Medulla oblongata (tissue), 1 donor: ENCODE data around the gene TRAF4.
"Not testable (repeated sequence)": the region's sequence is repeated elsewhere in the genome, so short reads cannot be mapped to it uniquely, and the experiment has no call there.

Experiments used
- DNase-seq: peaks from one replicate; pipeline ENCODE4 v3.0.0-alpha.2; 2015; ENCODE audit errors: extremely low spot score

The TRAF4 gene

DNA sequence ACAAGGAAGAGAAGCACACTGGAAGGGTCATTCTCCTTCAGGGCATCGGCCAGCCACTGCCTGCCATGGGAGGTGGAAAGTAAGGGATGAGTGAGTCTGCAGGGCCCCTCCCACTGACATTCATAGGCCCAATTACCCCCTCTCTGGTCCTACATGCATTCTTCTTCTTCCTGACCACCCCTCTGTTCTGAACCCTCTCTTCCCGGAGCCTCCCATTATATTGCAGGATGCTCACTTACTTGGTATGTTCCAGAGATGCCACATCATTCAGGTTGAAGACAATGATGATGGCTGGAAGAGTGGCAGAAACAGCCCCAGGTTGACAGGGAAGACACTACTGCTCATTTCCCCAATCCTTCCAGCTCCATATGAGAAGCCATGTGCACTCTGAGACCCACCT, 28.6 kb upstream of the TRAF4 start:
- DNase-seq = no peak

DNA sequence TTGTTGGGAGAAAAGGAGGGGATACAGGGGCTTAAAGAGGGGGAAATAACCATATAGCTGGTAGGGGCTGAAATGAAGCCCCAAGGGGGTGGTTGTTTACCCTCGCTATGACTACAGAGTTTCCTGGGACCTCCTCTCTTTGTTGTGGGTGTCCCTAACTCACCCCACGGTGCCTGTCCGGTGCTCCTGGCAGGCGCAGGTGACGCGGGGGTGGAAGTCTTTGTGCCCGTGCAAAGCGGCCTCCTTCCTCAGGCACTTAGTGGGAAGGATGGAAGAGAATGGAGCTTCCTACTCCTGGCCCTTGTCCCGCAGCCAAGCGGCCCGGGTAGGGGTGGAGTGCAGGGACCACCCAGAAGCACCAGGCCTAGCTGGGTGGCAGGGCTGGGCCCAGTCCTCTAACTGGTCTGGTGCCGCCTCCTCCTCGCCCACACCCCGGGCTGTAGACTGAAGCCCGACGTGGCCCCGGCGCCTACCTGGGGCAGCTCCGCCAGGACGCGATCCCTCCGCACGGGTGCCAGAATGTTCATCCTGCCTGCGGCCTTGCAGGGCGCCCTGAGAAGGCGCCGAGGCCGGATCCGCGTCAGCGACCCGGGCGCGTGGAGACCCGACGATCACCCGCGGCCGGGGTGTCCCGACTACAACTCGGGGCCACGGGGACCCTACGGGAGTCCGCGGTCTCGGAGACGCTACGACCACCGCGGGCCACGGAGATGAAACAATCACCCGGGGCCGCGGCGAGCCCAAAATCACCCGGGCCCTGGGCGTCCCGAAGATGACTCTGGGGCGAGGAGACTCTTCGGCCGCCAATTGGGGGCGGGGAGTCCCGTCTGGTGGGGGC, 26.9 kb upstream of the TRAF4 start:
- DNase-seq = no peak

DNA sequence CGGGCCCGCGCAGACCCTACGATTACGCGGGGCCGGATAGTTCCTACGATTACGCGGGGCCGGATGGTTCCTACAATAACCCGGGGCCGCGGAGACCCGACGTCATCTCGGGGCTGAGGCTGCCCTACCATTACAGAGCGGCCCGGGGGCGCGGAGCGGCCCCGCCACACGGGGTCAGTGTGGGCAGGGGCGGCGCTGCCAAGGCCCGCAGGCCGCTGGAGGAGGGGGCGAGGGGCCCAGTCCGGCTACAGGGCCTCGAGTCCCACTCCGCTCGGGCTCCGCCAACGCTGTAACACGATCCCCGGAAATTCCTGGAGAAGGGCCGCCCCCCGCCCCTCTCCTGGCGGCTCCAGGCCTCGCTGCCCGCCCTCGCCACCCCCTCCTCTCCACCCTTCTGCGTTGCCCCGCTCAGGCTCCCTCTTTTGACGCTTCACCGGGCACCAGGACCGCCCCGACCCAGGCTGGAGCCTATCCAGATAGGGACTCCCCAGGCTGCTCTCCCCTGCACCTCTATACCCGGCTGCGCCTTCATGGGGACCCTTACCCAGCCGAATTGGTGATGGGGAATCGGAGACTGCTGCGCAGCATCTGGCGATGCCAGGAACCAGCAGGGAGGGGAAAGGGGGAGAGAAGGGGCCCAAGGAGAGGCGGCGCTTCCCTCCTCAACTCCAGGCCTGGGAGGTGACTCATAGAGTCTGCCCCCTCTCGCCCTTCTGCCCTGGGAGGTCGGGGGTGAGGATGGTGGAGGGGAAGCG, 26.1 kb upstream of the TRAF4 start, which contains the start of gene RAB34:
Gene RAB34, minus strand, starts transcription at position 291 of the 755 bp plus-strand sequence. CDS start 602 bp downstream, outside the sequence.
- DNase-seq = peak; percentile 52

DNA sequence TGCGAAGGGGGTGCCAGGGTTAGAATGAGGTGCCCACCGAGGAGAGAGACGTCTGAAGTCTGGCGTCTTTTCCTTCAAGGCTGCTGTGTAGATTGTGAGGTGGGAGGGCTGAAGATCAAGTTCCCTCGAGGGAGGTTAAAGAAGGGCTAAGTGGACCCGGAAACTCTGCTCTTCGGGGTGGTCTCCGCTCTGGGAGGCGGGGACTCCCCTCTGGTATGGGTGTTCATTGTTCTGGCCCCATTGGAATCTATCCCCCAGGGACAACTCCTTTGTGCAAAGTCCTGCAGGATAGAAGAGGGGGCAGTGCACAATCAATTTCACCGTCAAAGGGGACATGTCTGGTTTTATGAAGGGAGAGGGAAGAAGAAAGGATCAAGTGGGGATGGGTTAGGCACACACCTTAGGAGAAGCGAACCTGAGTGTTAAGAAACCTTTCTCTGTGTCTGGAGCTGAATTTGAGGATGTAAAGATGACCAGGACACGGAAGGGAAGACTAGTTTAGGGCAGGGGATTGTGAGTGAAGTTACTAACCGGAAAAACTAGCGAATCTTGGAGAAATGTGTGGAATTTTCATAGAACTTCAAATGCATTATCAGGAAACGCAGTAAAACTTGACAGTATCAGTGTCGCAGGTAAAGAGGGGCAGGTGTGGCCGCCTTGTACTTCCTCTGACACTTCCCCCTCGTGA, 25.3 kb upstream of the TRAF4 start:
- DNase-seq = no peak

DNA sequence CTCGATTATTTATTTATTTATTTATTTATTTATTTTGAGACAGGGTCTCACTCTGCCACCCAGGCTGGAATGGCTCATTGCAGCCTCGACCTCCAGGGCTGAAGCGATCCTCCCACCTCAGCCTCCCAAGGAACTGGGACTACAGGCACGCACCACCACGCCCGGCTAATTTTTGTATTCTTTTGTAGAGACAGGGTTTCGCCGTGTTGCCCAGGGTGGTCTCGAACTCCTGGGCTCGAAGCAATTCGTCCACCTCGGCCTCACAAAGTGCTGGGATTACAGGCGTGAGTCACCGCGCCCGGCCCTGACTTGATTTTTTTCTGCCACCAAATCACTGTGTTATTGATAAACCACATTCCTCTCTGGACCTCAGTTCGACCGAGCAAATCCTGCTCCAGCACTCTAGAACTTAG, 24.8 kb upstream of the TRAF4 start:
- no peak for DNase-seq

DNA sequence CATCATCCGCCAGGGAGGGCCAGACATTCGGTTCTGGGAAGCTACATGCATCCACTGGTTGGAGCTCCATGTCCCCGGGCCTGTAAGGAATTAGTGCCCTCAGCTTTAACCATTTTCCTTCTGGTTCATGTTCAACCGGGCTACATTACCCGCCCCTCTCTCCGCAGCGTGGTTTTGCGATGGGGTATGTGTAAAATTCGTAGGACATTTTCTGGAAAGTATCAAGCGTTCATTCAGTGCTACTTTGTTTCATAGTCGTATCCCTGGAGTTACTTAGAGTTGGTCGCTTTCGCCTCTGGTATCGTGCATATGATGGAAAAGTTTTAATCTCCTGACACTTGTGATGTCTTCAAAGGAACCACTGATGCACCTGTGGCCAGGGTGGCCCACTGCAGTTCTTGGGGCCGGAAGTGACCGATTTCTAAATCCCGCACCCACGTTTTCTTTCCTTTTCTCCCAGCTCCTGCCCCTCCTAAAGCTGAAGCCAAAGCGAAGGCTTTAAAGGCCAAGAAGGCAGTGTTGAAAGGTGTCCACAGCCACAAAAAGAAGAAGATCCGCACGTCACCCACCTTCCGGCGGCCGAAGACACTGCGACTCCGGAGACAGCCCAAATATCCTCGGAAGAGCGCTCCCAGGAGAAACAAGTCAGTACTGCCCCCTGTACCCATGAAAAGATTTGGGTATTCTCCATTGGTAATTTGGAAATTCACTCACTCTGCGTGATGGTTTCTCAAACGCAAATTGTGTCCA, 23.4 kb upstream of the TRAF4 start:
- DNase-seq = no peak

DNA sequence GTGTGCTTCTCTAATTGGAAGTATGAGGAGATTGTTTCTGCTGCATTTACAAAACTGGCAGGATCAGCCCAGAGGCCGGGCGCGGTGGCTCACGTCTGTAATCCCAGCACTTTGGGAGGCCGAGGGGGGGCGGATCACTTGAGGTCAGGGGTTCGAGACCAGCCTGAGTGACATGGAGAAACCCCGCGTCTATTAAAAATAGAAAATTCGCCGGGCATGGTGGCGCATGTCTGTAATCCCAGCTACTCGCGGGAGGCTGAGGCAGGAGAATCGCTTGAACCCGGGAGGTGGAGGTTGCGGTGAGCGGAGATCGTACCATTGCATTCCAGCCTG, 22.8 kb upstream of the TRAF4 start:
- not testable (repeated sequence) for DNase-seq

DNA sequence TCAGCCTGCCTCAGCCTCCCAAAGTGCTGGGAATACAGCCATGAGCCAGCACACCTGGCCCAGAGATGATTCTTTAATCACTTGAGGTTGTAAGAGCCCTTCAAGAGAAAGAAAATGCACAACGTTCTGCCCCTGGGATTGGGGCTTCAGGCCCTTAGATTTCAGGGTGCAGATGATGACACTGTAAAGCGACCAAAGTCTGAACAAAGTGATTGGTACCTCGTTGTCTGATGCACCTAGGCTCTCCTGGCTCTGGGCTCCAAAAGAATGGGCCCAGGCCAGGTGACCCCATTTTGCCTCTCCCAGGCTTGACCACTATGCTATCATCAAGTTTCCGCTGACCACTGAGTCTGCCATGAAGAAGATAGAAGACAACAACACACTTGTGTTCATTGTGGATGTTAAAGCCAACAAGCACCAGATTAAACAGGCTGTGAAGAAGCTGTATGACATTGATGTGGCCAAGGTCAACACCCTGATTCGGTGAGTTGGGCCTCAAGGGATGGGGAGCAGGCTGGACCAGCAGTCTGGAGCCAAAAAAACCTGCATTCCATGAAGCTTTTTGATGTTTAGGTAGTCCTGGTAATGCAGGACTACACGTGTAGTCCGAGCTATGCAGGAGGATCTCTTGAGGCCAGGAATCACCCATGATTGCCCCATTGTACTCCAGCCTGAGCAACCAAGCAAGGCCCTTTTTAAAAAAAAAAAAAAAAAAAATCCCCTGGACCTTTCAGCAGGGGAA, 21.2 kb upstream of the TRAF4 start:
- DNase-seq = no peak

DNA sequence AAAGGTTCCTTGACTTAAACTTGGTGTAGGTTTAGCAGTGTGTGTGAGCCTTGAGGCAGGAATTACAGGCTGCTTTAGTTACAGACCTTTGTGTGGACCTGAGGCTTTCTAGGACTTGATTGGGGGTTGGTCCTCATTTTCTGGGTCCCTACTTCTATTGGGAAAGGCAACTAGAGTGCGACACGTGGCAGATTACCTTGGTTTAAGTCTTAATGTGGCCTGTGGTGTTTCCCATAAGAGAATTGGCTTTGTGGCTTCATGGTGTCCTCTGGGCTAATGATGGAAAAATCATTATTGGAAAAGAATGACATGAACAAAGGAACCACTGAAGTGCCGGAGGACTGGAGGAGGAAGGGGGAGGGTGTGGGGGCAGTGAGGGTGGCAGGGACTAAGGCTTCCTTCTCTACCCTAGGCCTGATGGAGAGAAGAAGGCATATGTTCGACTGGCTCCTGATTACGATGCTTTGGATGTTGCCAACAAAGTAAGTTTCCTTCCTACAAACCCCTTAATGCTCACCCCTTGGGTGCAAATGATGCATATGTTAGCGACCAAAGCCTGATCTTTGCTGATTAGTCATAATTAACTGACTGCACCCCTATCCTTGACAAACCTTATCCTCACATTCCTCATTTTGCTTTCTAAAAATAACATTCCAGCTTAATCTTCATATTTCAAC, 20.5 kb upstream of the TRAF4 start:
- no peak for DNase-seq

DNA sequence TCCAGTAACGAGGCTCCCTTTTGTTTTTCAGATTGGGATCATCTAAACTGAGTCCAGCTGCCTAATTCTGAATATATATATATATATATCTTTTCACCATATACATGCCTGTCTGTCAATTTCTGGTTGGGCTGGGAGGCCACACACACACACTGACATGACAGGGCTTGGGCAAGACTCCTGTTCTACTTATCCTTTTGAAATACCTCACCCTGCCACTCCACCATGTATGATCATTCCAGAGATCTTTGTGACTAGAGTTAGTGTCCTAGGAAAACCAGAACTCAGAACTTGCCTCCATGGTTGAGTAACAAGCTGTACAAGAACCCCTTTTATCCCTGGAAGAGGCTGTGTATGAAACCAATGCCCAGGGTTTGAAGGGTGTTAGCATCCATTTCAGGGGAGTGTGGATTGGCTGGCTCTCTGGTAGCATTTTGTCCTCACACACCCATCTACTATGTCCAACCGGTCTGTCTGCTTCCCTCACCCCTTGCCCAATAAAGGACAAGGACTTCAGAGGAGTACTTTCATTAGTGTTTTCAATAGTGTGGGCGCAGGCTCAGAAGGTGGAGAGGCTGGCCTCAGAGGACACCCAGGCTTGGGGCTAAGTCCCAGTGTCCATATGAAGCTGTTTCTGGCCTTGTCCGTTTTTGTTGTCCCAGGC, 19.8 kb upstream of the TRAF4 start:
- not testable (repeated sequence) for DNase-seq

DNA sequence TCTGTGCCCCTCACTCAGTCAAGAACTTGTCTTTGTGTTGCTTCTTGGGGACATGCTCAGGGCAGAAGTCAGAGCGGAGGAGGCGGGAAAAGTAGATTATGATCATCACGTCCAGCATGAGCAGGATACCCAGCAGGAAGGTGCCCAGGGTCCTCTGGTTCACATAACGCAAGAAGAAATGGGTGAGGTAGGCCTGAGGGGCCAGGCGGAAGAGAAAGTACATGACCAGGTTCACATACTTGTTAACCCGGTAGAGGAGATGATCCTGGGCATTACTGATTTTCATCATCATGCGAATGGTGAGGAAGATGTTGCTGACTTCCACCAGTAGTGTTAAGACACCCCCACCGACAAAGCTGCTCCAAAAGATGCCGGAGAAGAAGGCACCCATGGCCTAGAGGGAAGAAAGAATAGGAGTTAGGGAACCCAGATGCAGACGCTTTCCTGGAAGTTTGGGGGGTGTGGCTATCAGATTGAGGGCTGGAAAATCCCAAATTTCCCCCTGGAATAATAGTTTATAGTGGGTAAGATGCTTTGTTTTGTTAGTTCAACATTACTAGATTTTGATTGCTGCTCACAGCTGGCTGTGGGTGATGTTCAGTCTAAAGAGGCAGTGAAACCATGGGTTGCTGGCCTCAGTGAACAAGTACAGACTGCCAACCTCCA, 19.2 kb upstream of the TRAF4 start:
- no peak for DNase-seq

DNA sequence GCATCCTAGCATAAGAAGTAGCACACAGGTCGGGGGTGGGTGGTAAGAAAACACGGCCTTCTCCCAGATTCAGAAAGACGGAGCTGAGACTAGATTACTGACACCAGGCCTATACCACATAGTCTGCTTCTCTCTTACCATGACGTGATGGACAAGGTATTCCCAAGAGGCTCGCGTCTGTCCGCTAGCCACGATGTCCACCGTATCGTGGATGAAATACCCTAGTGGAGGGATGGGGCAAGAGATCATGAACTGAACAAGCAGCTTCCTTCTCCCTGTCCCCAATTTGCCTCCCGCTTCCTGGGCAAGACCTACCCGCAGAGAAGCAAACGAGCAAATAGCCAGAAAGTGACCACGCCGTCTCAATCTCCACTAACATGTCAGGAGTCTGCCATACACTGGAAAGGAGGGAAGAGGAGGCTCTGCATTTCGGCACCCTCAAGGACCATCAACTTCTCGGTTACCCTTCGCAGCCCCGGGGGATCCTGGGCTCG, 18.6 kb upstream of the TRAF4 start:
- no peak for DNase-seq

DNA sequence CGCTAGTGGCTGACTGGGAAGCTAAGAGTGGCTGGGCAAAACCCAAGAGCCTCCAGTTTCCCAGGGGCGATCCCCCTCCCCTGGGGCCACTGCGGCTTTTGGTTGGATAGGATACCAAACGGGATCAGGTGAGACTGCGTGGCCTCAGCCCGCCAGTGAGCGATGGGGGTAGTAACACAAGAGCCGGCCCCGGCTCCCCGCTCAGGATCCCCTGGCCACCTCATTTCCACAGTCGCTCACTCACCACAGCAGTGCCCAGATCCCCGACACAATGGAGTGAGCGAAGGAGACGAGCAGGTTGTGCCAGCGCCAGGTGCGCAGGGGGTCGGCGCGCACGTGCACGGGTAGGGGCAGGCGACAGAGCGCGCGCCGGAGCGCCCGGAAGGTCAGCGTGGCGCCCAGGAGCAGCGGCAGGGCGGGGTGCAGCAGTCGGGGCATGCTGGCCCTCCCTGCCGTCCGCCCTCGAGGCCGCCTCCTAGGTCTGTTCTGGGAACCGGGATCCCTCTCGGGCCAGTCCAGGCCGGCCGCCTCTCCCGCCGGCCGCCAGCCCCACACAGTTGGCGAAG, 18.1 kb upstream of the TRAF4 start:
- DNase-seq = no peak

DNA sequence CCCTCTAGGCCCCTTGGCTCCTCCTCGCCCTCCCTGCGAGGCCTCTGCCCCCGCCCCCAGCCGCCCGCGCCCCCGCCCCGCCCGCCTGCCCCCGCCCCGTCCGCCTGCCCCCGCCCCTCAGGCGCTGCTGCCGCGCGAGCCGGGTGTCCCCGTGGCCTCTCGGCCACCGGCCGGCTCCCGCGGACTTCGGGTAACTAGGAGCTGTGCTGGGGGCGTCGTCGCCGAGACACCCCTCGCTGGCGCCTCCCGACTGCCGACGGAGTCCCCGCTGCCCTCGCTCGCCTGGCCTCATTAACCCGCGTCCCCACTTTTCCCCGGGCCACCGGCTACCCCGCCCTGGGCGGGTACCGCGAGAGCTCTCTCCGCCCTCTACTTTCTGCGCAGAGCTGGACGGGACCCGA, 17.6 kb upstream of the TRAF4 start, which contains the start of gene TLCD1:
Gene TLCD1, minus strand, starts transcription at position 8 of the 401 bp plus-strand sequence. CDS start 136 bp downstream, outside the sequence.
- DNase-seq = peak; percentile 61

DNA sequence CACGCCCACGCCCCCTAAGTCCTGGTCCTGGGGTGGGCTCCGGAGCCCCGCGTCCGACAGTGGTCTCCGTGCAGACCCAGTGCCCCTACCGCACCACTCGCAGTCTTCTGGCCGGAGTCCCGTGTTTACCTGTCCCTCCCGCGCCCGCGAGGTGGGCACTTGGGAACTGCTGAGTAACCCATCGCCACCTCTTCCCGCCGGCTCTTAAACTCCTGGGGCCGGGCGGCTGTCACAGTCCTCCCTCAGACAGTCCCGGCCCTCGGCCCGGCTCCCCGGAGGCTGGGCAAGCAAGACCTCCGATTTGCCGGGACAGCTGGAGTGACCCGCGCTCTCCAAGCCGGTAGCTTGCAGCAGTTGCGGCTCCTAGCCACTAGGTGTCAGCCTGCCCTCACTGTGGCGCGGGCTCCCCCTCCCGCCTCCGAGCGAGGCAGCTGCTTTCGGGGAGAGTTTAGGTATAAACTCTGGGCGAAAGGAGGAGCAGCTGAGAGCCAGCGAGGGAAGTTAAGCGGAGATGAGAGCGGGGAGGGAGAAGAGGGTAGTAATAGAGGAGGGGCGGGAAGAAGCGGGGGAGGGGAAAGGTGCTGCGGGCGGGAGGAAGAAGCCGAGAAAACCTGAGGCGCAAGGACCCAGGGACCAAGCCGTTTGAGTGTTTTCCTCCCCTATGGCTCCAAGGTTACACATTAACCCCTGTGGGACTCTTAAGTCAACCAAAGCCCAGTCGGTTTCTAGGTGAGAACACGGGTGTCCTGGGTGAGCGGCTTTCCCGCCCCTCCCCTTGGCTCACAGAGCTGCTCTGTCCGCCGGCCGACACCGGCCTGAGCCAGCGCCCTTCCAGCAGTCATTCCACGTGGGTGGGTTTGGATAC, 17.0 kb upstream of the TRAF4 start:
- DNase-seq = peak; percentile 97

DNA sequence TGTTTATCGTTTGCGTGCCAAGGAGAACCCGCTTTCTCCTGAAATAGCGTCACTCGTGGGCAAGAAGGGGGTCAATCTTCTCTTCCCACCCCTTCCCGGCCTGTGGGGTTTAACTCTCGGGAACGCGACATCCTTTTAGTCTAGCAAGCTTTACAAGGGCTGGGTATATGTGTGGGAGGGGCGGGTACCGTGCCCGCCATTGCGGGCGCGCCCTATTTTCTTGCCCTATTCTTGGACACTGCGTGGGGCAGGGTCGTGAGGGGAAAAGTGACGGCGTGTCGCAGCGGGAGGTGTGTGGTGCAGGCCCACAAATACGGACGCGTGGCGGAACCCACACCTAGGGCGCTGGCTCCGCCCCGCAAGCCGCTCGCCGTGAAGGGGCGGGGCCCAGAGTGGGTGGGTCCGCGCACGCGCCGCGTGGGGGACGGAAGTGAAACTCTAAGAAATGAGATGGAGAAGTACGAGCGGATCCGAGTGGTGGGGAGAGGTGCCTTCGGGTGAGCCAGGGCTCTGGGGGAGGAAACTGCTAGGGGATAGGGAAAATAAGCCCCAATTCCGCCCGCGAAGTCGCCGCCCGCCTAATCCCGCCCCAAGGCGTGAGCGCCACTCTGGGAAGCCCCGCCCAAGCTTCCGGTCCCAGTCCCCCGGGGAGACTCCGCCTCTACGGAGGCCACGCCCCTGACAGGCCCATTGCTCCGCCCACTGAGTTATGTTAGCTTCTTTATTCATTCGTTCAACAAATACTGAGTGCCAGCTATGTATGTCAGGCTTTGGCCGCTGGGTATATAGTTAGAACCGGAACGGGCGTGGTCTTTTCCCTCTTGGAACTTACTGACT, 15.2 kb upstream of the TRAF4 start, which contains the start of gene NEK8:
Gene NEK8, plus strand, starts transcription at position 425 of the 837 bp plus-strand sequence. Its CDS starts 26 bp downstream, at position 451.
- peak; percentile 95 for DNase-seq

DNA sequence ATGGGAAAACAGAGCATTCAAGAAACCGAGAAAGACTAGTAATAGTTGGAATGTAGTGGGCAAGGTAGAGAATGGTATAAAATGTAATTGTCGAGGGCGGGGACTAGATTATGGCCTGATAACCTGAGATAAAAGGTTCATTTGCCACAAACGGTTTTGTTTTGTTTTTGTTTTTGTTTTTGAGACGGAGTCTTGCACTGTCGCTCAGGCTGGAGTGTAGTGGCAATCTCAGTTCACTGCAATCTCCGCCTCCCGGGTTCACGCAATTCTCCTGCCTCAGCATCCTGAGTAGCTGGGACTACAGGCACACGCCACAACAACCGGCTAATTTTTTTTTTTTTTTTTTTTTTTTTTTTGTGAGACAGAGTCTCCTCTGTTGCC, 13.9 kb upstream of the TRAF4 start:
- DNase-seq = no peak
